Stimulated activated CD8-positive, alpha-beta memory T cell treated with anti-CD3 and anti-CD28 coated beads, Interleukin-4, amount 100 ng/mL, for 1 hour (primary cell): ENCODE measurements around the gene ARHGAP5.

ENCODE experiments used
- DNase-seq, 2 donors: peaks; one replicate each; pipeline ENCODE4 v3.0.0-alpha.2; 2020; ENCODE audit warnings: low read depth in 2 of 2, low spot score in 1 of 2

Gene ARHGAP5

GRCh38 chr14:32183151-32184058 lies 106.3 kb downstream of the ARHGAP5 start:
- no peak for DNase-seq

GRCh38 chr14:32185097-32185496 lies 108.0 kb downstream of the ARHGAP5 start:
- no peak for DNase-seq

GRCh38 chr14:32186248-32186647 lies 109.1 kb downstream of the ARHGAP5 start:
- no peak for DNase-seq

GRCh38 chr14:32189811-32190210 lies 112.7 kb downstream of the ARHGAP5 start:
- no peak for DNase-seq

- no peak for DNase-seq
These were observed 113.6 kb downstream of the ARHGAP5 start for GRCh38 chr14:32190673-32191072.

GRCh38 chr14:32192712-32193373 lies 115.7 kb downstream of the ARHGAP5 start:
- DNase-seq: no peak

GRCh38 chr14:32193532-32193931 lies 116.4 kb downstream of the ARHGAP5 start:
- DNase-seq: no peak

- DNase-seq: no peak
These were observed 118.5 kb downstream of the ARHGAP5 start for GRCh38 chr14:32195636-32196035.

- no peak for DNase-seq
These were observed 120.8 kb downstream of the ARHGAP5 start for GRCh38 chr14:32197919-32198318.

GRCh38 chr14:32200368-32201192 lies 123.5 kb downstream of the ARHGAP5 start:
- no peak for DNase-seq

- peak in 1 of 2 donors; percentile 53 for DNase-seq
These were observed 124.2 kb downstream of the ARHGAP5 start for GRCh38 chr14:32201193-32201815.

- DNase-seq: no peak
These were observed 124.8 kb downstream of the ARHGAP5 start, which contains the start of gene RNU6-7 for GRCh38 chr14:32201816-32202490. RNU6-7 (plus strand) TSS chr14:32202045.

GRCh38 chr14:32202491-32202997 lies 125.4 kb downstream of the ARHGAP5 start:
- DNase-seq: no peak

- DNase-seq: peak; percentile 46 to 76
These were observed 126.1 kb downstream of the ARHGAP5 start, which contains the start of gene RNU6-8 for GRCh38 chr14:32202998-32203882. RNU6-8 (minus strand) TSS chr14:32203269.

GRCh38 chr14:32203928-32204357 lies 126.8 kb downstream of the ARHGAP5 start:
- DNase-seq: no peak

GRCh38 chr14:32205554-32205953 lies 128.4 kb downstream of the ARHGAP5 start:
- DNase-seq: no peak

- DNase-seq: no peak
These were observed 128.9 kb downstream of the ARHGAP5 start for GRCh38 chr14:32205984-32206383.

- DNase-seq: no peak
These were observed 129.4 kb downstream of the ARHGAP5 start for GRCh38 chr14:32206552-32206951.

- DNase-seq: no peak
These were observed 131.4 kb downstream of the ARHGAP5 start for GRCh38 chr14:32208490-32208889.
